MCF 10A (cell line): ENCODE data around the gene USP28. TPM values are rescaled to one million over a fixed set of nuclear protein-coding genes. Genes with fewer than 3 reads are reported as not detected.
A peak's percentile ranks its signal among the peaks of the same experiment; 100 is the strongest.

Experiments used
- BruUV-seq: library from RNA; stranded (reverse); fragments of 400-500 nt; replicated peaks from 2 replicates; lab custom pipeline; 2021; lab: Mats Ljungman, UMichigan
- CTCF ChIA-PET: fragments of 300-600 bp; sonication (Branson Sonifier 250); formaldehyde crosslinking; extraction: SDS; loops from one replicate; lab custom pipeline; 2021; ENCODE audit warnings: antibody characterized with exemption, inconsistent platforms; lab: Yijun Ruan, JAX
- POLR2A ChIA-PET: fragments of 300-600, 350-650 bp; sonication (Branson Sonifier 250); formaldehyde crosslinking; extraction: SDS; loops from one replicate; lab custom pipeline; 2020; ENCODE audit warnings: antibody characterized with exemption, inconsistent platforms; lab: Yijun Ruan, JAX
- DNase-seq: peaks from one replicate; pipeline ENCODE4 v3.0.0-alpha.2; 2018; ENCODE audit not compliant: unreplicated experiment
- H3K27ac Mint-ChIP-seq: one replicate; pipeline ENCODE4 v1.8.0; 2022; ENCODE audit warnings: mild to moderate bottlenecking, low read depth, mixed read lengths; ENCODE audit not compliant: unreplicated experiment
- H3K27me3 Mint-ChIP-seq: one replicate; pipeline ENCODE4 v1.8.0; 2022; ENCODE audit warnings: mixed read lengths; ENCODE audit not compliant: insufficient read depth, unreplicated experiment
- H3K36me3 Mint-ChIP-seq: one replicate; pipeline ENCODE4 v1.8.0; 2022; ENCODE audit warnings: mild to moderate bottlenecking, moderate library complexity, mixed read lengths; ENCODE audit not compliant: insufficient read depth, unreplicated experiment
- H3K4me1 Mint-ChIP-seq: one replicate; pipeline ENCODE4 v1.8.0; 2022; ENCODE audit warnings: mixed read lengths; ENCODE audit not compliant: insufficient read depth, unreplicated experiment
- H3K4me3 Mint-ChIP-seq: one replicate; pipeline ENCODE4 v1.8.0; 2022; ENCODE audit warnings: mild to moderate bottlenecking, moderate library complexity, mixed read lengths; ENCODE audit not compliant: unreplicated experiment
- H3K9me3 Mint-ChIP-seq: one replicate; pipeline ENCODE4 v1.8.0; 2022; ENCODE audit warnings: mixed read lengths; ENCODE audit not compliant: unreplicated experiment
- CTCF ChIP-seq: fragments of 200-600 bp; IDR thresholded peaks from one replicate; pipeline ENCODE4 v1.8.0; 2022; ENCODE audit warnings: antibody characterized with exemption, mild to moderate bottlenecking; ENCODE audit not compliant: unreplicated experiment
- intact Hi-C: fragments of 100-400 bp; cut with micrococcal nuclease; formaldehyde crosslinking; loops from 2 replicates; pipeline ENCODE4 v1.14.1; 2022
- total RNA-seq: library from RNA; stranded (reverse); gene quantifications from 2 replicates; pipeline ENCODE4 v1.2.3, GENCODE V29; 2022

Gene USP28
- total RNA-seq, 1 experiment from 2014 or later = 17.2 TPM

- no peaks in the 10 kb centered on the region for H3K27me3 Mint-ChIP-seq
- BruUV-seq = no TSS peak
- intact Hi-C loops = no loop called here
- CTCF ChIA-PET = interaction anchor here (2.0 kb wide), 1 partner anchor 36 kb away, joined by 5 read pairs; no protein-coding TSS in a partner anchor
- peaks cover 13% of the 10 kb centered on the region for H3K4me1 Mint-ChIP-seq
- POLR2A ChIA-PET = interaction anchor here (0.6 to 2.1 kb wide), 6 partner anchors 9 to 943 kb away, joined by 3 to 16 read pairs (median 4); partner anchors contain the start of gene USP28
- no peaks in the 10 kb centered on the region for H3K9me3 Mint-ChIP-seq
- H3K36me3 Mint-ChIP-seq = no peaks in the 10 kb centered on the region
- no peak overlapping the region for H3K4me3 Mint-ChIP-seq
- peak; percentile 57 for DNase-seq
- H3K27ac Mint-ChIP-seq = no peak overlapping the region
- TF ChIP-seq CTCF = no peak
These were observed 15.7 kb downstream of the USP28 start for GRCh38 chr11:113859665-113860064.

- H3K36me3 Mint-ChIP-seq = peaks cover 7% of the 10 kb centered on the region
- no TSS peak for BruUV-seq
- H3K27ac Mint-ChIP-seq = no peak overlapping the region
- no peak for DNase-seq
- no peak overlapping the region for H3K4me3 Mint-ChIP-seq
- H3K9me3 Mint-ChIP-seq = no peaks in the 10 kb centered on the region
- intact Hi-C loops = no loop called here
- H3K4me1 Mint-ChIP-seq = peaks cover 8% of the 10 kb centered on the region
- TF ChIP-seq CTCF = no peak
- CTCF ChIA-PET = no interaction called here
- H3K27me3 Mint-ChIP-seq = no peaks in the 10 kb centered on the region
- POLR2A ChIA-PET = interaction anchor here (1.2 kb wide), 1 partner anchor 15 kb away, joined by 4 read pairs; no protein-coding TSS in a partner anchor
These were observed 18.2 kb downstream of the USP28 start for GRCh38 chr11:113856966-113857759.

GRCh38 chr11:113855803-113856202, 19.6 kb downstream of the USP28 start:
- CTCF ChIA-PET = no interaction called here
- no peak for DNase-seq
- no peak for TF ChIP-seq CTCF

GRCh38 chr11:113850188-113850587, 25.2 kb downstream of the USP28 start:
- ChIA-PET CTCF (interaction anchor here (1.7 kb wide), 1 partner anchor 46 kb away, joined by 6 read pairs; no protein-coding TSS in a partner anchor), POLR2A (no interaction called here)
- intact Hi-C loops = no loop called here
- Mint-ChIP-seq H3K27me3 (no peaks in the 10 kb centered on the region), H3K4me1 (no peaks in the 10 kb centered on the region), H3K9me3 (no peaks in the 10 kb centered on the region), H3K27ac (no peak overlapping the region), H3K36me3 (peaks cover 23% of the 10 kb centered on the region), H3K4me3 (no peak overlapping the region)
- DNase-seq = no peak
- BruUV-seq = no TSS peak
- no peak for TF ChIP-seq CTCF

More at GRCh38 chr11:113855803-113856202, 19.6 kb downstream of the USP28 start:
- no peak overlapping the region for H3K4me3 Mint-ChIP-seq
- intact Hi-C loops = no loop called here
- no TSS peak for BruUV-seq
- no peaks in the 10 kb centered on the region for H3K27me3 Mint-ChIP-seq
- H3K4me1 Mint-ChIP-seq = peaks cover 6% of the 10 kb centered on the region
- H3K9me3 Mint-ChIP-seq = no peaks in the 10 kb centered on the region
- POLR2A ChIA-PET = no interaction called here
- H3K36me3 Mint-ChIP-seq = peaks cover 17% of the 10 kb centered on the region
- no peak overlapping the region for H3K27ac Mint-ChIP-seq
